SK-N-SH treated with all-trans-retinoic acid at 6 μM for 48 hours (cell line): ENCODE data around the gene GDA.

Experiments used
- ATAC-seq: fragments of 200-7000 bp; cut with Tn5 transposase; 3 replicates; pipeline ENCODE4 v1.9.1; 2020; ENCODE audit warnings: mild to moderate bottlenecking, moderate library complexity
- ARNTL ChIP-seq: fragments of 450-650 bp; formaldehyde crosslinking; IDR thresholded peaks from 2 replicates; pipeline ENCODE4 v1.5.0; 2020; ENCODE audit warnings: low read depth, mild to moderate bottlenecking, moderate library complexity, borderline replicate concordance
- BACH2 ChIP-seq: fragments of 250-450 bp; sonication (Bioruptor Pico); IDR thresholded peaks from 2 replicates; pipeline ENCODE4 v1.9.0; 2021; ENCODE audit warnings: mild to moderate bottlenecking, borderline replicate concordance
- CREB5 ChIP-seq: fragments of 250-450 bp; sonication (Bioruptor Pico); IDR thresholded peaks from 2 replicates; pipeline ENCODE4 v1.5.1; 2020; ENCODE audit warnings: low read depth, mild to moderate bottlenecking, moderate library complexity
- CSDC2 ChIP-seq: fragments of 250-450 bp; sonication (Bioruptor Pico); IDR thresholded peaks from 2 replicates; pipeline ENCODE4 v1.5.0; 2020; ENCODE audit warnings: mild to moderate bottlenecking, moderate library complexity
- CSRNP3 ChIP-seq: fragments of 250-450 bp; sonication (Bioruptor Pico); IDR thresholded peaks from 2 replicates; pipeline ENCODE4 v1.5.1; 2021; ENCODE audit warnings: mild to moderate bottlenecking, moderate library complexity
- ESRRG ChIP-seq: fragments of 250-450 bp; sonication (Bioruptor Pico); IDR thresholded peaks from 2 replicates; pipeline ENCODE4 v1.6.1; 2021; ENCODE audit warnings: mild to moderate bottlenecking
- GLIS3 ChIP-seq: fragments of 250-450 bp; sonication (Bioruptor Pico); IDR thresholded peaks from 2 replicates; pipeline ENCODE4 v1.5.0; 2020; ENCODE audit warnings: mild to moderate bottlenecking, moderate library complexity
- ISL1 ChIP-seq: fragments of 250-450 bp; sonication (Bioruptor Pico); IDR thresholded peaks from 2 replicates; pipeline ENCODE4 v2.1.2; 2022; ENCODE audit warnings: mild to moderate bottlenecking, moderate library complexity
- OSR1 ChIP-seq: fragments of 250-450 bp; sonication (Bioruptor Pico); IDR thresholded peaks from 2 replicates; pipeline ENCODE4 v1.8.0; 2022; ENCODE audit warnings: moderate library complexity, mild to moderate bottlenecking, inconsistent platforms
- POU6F1 ChIP-seq: fragments of 250-450 bp; sonication (Bioruptor Pico); IDR thresholded peaks from 2 replicates; pipeline ENCODE4 v1.8.0; 2021; ENCODE audit warnings: low read depth, mild to moderate bottlenecking, moderate library complexity, borderline replicate concordance
- PPARA ChIP-seq: fragments of 250-450 bp; sonication (Bioruptor Pico); IDR thresholded peaks from 2 replicates; pipeline ENCODE4 v1.5.0; 2020; ENCODE audit warnings: mild to moderate bottlenecking, borderline replicate concordance
- RARB ChIP-seq: fragments of 250-450 bp; sonication (Bioruptor Pico); IDR thresholded peaks from 2 replicates; pipeline ENCODE4 v1.8.0; 2021; ENCODE audit warnings: mild to moderate bottlenecking, moderate library complexity
- SNAI2 ChIP-seq: fragments of 250-450 bp; sonication (Bioruptor Pico); IDR thresholded peaks from 2 replicates; pipeline ENCODE4 v1.5.0; 2020; ENCODE audit warnings: mild to moderate bottlenecking, moderate library complexity
- TCF4 ChIP-seq: fragments of 250-450 bp; sonication (Bioruptor Pico); IDR thresholded peaks from 2 replicates; pipeline ENCODE4 v1.8.0; 2021; ENCODE audit warnings: mild to moderate bottlenecking, moderate library complexity, borderline replicate concordance
- TOX ChIP-seq: fragments of 250-450 bp; sonication (Bioruptor Pico); IDR thresholded peaks from 2 replicates; pipeline ENCODE4 v1.8.0; 2021; ENCODE audit warnings: mild to moderate bottlenecking, moderate library complexity, borderline replicate concordance
- ZC3H10 ChIP-seq: fragments of 250-450 bp; sonication (Bioruptor Pico); IDR thresholded peaks from 2 replicates; pipeline ENCODE4 v1.5.1; 2021; ENCODE audit warnings: mild to moderate bottlenecking, moderate library complexity
- ZFP30 ChIP-seq: fragments of 450-650 bp; formaldehyde crosslinking; IDR thresholded peaks from 2 replicates; pipeline ENCODE4 v1.5.0; 2022; ENCODE audit warnings: mild to moderate bottlenecking, moderate library complexity
- ZNF565 ChIP-seq: fragments of 450-650 bp; formaldehyde crosslinking; conservative IDR thresholded peaks from 2 replicates; pipeline ENCODE4 v1.5.0; 2020; ENCODE audit warnings: low read depth, mild to moderate bottlenecking, moderate library complexity
- ZNF70 ChIP-seq: fragments of 450-650 bp; formaldehyde crosslinking; IDR thresholded peaks from 2 replicates; pipeline ENCODE4 v1.5.0; 2020; ENCODE audit warnings: mild to moderate bottlenecking, moderate library complexity
- ZNF8 ChIP-seq: fragments of 450-650 bp; formaldehyde crosslinking; IDR thresholded peaks from 2 replicates; pipeline ENCODE4 v1.5.0; 2020; ENCODE audit warnings: mild to moderate bottlenecking, moderate library complexity
- TF ChIP-seq, protein P1 (sequence below): fragments of 250-450 bp; sonication (Bioruptor Pico); IDR thresholded peaks from 2 replicates; pipeline ENCODE4 v1.8.0; 2020; ENCODE audit warnings: mild to moderate bottlenecking, moderate library complexity, borderline replicate concordance
- TF ChIP-seq, protein P2 (sequence below): fragments of 250-450 bp; sonication (Bioruptor Pico); IDR thresholded peaks from 2 replicates; pipeline ENCODE4 v1.5.0; 2020; ENCODE audit warnings: mild to moderate bottlenecking, moderate library complexity

Gene GDA

DNA sequence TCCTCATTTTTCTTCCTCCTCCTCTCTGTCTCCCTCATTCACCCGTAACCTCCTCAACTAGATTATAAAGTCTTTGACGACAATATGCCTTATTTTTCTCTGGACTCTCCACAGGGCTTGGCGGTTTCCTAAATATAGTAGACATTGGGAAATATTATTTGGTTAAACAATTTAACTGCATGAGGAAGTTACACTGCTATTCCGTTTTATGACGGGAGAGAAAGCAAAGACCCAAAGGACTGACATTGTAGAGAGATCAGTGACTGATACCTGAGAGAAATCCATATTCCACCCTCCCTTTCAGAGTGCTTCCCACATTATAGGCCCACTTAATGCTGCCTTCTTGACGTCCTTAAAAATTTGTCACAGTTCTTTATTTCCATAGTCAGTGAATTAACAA lies 51.2 kb downstream of the GDA start:
- TF ChIP-seq SNAI2 (CRISPR knock-in tag) = no peak
- TF ChIP-seq ZC3H10 = no peak
- TF ChIP-seq, protein P1, sequence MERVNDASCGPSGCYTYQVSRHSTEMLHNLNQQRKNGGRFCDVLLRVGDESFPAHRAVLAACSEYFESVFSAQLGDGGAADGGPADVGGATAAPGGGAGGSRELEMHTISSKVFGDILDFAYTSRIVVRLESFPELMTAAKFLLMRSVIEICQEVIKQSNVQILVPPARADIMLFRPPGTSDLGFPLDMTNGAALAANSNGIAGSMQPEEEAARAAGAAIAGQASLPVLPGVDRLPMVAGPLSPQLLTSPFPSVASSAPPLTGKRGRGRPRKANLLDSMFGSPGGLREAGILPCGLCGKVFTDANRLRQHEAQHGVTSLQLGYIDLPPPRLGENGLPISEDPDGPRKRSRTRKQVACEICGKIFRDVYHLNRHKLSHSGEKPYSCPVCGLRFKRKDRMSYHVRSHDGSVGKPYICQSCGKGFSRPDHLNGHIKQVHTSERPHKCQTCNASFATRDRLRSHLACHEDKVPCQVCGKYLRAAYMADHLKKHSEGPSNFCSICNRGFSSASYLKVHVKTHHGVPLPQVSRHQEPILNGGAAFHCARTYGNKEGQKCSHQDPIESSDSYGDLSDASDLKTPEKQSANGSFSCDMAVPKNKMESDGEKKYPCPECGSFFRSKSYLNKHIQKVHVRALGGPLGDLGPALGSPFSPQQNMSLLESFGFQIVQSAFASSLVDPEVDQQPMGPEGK = no peak
- TF ChIP-seq ZFP30 (CRISPR knock-in tag) = no peak
- no peak for TF ChIP-seq ESRRG (CRISPR knock-in tag)
- TF ChIP-seq ISL1 (CRISPR knock-in tag) = no peak
- no peak for TF ChIP-seq GLIS3 (CRISPR knock-in tag)
- no peak for TF ChIP-seq ARNTL (CRISPR knock-in tag)
- TF ChIP-seq POU6F1 (CRISPR knock-in tag) = no peak
- TF ChIP-seq PPARA (CRISPR knock-in tag) = no peak
- no peak for TF ChIP-seq TCF4
- no peak for TF ChIP-seq BACH2 (CRISPR knock-in tag)
- TF ChIP-seq CSDC2 (CRISPR knock-in tag) = no peak
- TF ChIP-seq, protein P2, sequence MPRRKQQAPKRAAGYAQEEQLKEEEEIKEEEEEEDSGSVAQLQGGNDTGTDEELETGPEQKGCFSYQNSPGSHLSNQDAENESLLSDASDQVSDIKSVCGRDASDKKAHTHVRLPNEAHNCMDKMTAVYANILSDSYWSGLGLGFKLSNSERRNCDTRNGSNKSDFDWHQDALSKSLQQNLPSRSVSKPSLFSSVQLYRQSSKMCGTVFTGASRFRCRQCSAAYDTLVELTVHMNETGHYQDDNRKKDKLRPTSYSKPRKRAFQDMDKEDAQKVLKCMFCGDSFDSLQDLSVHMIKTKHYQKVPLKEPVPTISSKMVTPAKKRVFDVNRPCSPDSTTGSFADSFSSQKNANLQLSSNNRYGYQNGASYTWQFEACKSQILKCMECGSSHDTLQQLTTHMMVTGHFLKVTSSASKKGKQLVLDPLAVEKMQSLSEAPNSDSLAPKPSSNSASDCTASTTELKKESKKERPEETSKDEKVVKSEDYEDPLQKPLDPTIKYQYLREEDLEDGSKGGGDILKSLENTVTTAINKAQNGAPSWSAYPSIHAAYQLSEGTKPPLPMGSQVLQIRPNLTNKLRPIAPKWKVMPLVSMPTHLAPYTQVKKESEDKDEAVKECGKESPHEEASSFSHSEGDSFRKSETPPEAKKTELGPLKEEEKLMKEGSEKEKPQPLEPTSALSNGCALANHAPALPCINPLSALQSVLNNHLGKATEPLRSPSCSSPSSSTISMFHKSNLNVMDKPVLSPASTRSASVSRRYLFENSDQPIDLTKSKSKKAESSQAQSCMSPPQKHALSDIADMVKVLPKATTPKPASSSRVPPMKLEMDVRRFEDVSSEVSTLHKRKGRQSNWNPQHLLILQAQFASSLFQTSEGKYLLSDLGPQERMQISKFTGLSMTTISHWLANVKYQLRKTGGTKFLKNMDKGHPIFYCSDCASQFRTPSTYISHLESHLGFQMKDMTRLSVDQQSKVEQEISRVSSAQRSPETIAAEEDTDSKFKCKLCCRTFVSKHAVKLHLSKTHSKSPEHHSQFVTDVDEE (CRISPR knock-in tag) = no peak
- TF ChIP-seq ZNF70 (CRISPR knock-in tag) = no peak
- TF ChIP-seq ZNF565 (CRISPR knock-in tag) = no peak
- no peak for TF ChIP-seq OSR1 (CRISPR knock-in tag)
- no peak for TF ChIP-seq CSRNP3 (CRISPR knock-in tag)
- TF ChIP-seq ZNF8 (CRISPR knock-in tag) = no peak
- no peak for TF ChIP-seq TOX (CRISPR knock-in tag)
- no peak for ATAC-seq

DNA sequence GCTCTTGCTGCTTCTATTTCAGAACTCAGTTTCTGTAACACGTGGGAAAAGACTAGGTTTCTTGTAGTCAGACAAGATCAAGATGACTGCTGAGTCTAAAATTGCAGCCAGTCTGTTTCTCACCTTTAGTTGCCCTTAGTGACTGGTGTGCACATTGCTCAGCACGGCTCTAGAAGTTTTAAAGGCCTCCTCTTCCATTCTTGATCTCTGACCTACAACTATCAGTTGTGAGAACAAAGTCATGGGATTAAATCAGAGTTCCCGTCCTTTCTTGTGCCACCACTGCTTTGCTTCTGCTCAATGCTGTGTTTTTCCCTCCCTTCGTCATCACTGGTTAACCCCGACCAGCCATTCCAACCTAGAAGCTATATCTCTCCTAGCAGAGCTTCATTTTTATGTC lies 52.8 kb downstream of the GDA start:
- no peak for TF ChIP-seq TCF4
- TF ChIP-seq ZNF8 (CRISPR knock-in tag) = no peak
- TF ChIP-seq OSR1 (CRISPR knock-in tag) = no peak
- TF ChIP-seq CSDC2 (CRISPR knock-in tag) = no peak
- TF ChIP-seq CREB5 = no peak
- no peak for TF ChIP-seq ESRRG (CRISPR knock-in tag)
- TF ChIP-seq, protein P1 = no peak
- no peak for TF ChIP-seq RARB (CRISPR knock-in tag)
- no peak for TF ChIP-seq ARNTL (CRISPR knock-in tag)
- TF ChIP-seq ZFP30 (CRISPR knock-in tag) = no peak
- no peak for TF ChIP-seq ISL1 (CRISPR knock-in tag)
- TF ChIP-seq SNAI2 (CRISPR knock-in tag) = no peak
- TF ChIP-seq ZNF70 (CRISPR knock-in tag) = no peak
- no peak for TF ChIP-seq ZNF565 (CRISPR knock-in tag)
- TF ChIP-seq, protein P2 (CRISPR knock-in tag) = no peak
- TF ChIP-seq CSRNP3 (CRISPR knock-in tag) = no peak
- no peak for TF ChIP-seq PPARA (CRISPR knock-in tag)
- ATAC-seq = no peak
